H1 (cell line): Measurements from ENCODE around the gene ANAPC5. TPM values are rescaled to one million over a fixed set of nuclear protein-coding genes. Genes with fewer than 3 reads are reported as not detected.
A peak's percentile ranks its signal among the peaks of the same experiment; 100 is the strongest.

ENCODE experiments used
- CTCF ChIA-PET: fragments of 300-600 bp; sonication (Branson Sonifier 250); formaldehyde crosslinking; loops from one replicate; lab custom pipeline; 2021; ENCODE audit not compliant: partially characterized antibody; lab: Charles Lee
- POLR2A ChIA-PET: fragments of 300-600 bp; sonication (Branson Sonifier 250); formaldehyde crosslinking; loops from one replicate; lab custom pipeline; 2021; ENCODE audit warnings: inconsistent platforms; ENCODE audit not compliant: partially characterized antibody; lab: Charles Lee
- DNase-seq, 2 experiments: peaks; one replicate each; pipeline versions ENCODE4 v3.0.0 to v3.0.0-alpha.2; 2010 to 2022; ENCODE audit warnings: low spot score in 2 of 2, low read depth in 1 of 2, mixed read lengths in 1 of 2
- FAIRE-seq: peaks from 2 replicates; lab custom pipeline; 2011; peaks lifted over from hg19 to GRCh38; lab: Jason Lieb, UNC
- H2AFZ ChIP-seq: 2 replicates; pipeline ENCODE4 v1.8.1; 2012; ENCODE audit warnings: low read length, inconsistent platforms
- H2AK5ac ChIP-seq: 2 replicates; pipeline ENCODE4 v1.6.1; 2013; ENCODE audit warnings: low read depth, low read length
- H2BK120ac ChIP-seq: replicated peaks from 2 replicates; pipeline ENCODE3; 2013; ENCODE audit warnings: low read depth, low read length, inconsistent platforms
- H2BK12ac ChIP-seq: 2 replicates; pipeline ENCODE4 v1.6.1; 2013; ENCODE audit warnings: low read depth, low read length
- H2BK15ac ChIP-seq: 2 replicates; pipeline ENCODE4 v1.6.1; 2013; ENCODE audit warnings: low read length
- H2BK20ac ChIP-seq: 2 replicates; pipeline ENCODE4 v1.6.1; 2013; ENCODE audit warnings: low read length
- H2BK5ac ChIP-seq: 2 replicates; pipeline ENCODE4 v1.6.1; 2013; ENCODE audit warnings: low read depth, low read length
- H3K14ac ChIP-seq: 2 replicates; pipeline ENCODE4 v1.6.1; 2013; ENCODE audit warnings: inconsistent platforms; ENCODE audit not compliant: insufficient read length
- H3K18ac ChIP-seq: 2 replicates; pipeline ENCODE4 v1.6.1; 2013; ENCODE audit warnings: low read length; ENCODE audit errors: extremely low read depth
- H3K23ac ChIP-seq: 2 replicates; pipeline ENCODE4 v1.6.1; 2013; ENCODE audit warnings: inconsistent platforms; ENCODE audit not compliant: insufficient read length
- H3K23me2 ChIP-seq: 2 replicates; pipeline ENCODE4 v1.6.1; 2013; ENCODE audit warnings: low read depth, low read length
- H3K27ac ChIP-seq: 2 replicates; pipeline ENCODE4 v1.6.1; 2011; ENCODE audit warnings: low read depth, low read length, inconsistent platforms
- H3K27me3 ChIP-seq, 4 experiments: replicated peaks in 1 of 4; 1 replicate in 1 of 4; 2 replicates in 3 of 4; pipeline versions ENCODE4 v1.6.1 to v1.8.1; 2011 to 2013; ENCODE audit warnings: low read length in 3 of 4, mild to moderate bottlenecking in 3 of 4, inconsistent platforms in 2 of 4, mixed read lengths in 2 of 4, moderate library complexity in 1 of 4; ENCODE audit not compliant: control insufficient read depth in 3 of 4, insufficient read depth in 3 of 4; ENCODE audit errors: extremely low read depth in 1 of 4
- H3K36me3 ChIP-seq, 4 experiments: 2 replicates each; pipeline versions ENCODE4 v1.6.1 to v1.8.1; 2011 to 2013; ENCODE audit warnings: mild to moderate bottlenecking in 4 of 4, low read length in 3 of 4, moderate library complexity in 2 of 4, control low read depth in 1 of 4, inconsistent platforms in 1 of 4; ENCODE audit not compliant: insufficient read depth in 4 of 4, control insufficient read depth in 2 of 4
- H3K4ac ChIP-seq: replicated peaks from 2 replicates; pipeline ENCODE3; 2013; ENCODE audit warnings: low read length, low read depth, mixed read lengths, inconsistent platforms; ENCODE audit not compliant: insufficient read length
- H3K4me1 ChIP-seq, 4 experiments: replicated peaks in 1 of 4; 1 replicate in 1 of 4; 2 replicates in 3 of 4; pipeline versions ENCODE4 v1.6.1 to v1.8.1; 2011 to 2013; ENCODE audit warnings: low read length in 3 of 4, inconsistent platforms in 2 of 4, mixed read lengths in 1 of 4; ENCODE audit not compliant: insufficient read depth in 4 of 4, control insufficient read depth in 3 of 4
- H3K4me2 ChIP-seq, 2 experiments: 2 replicates each; pipeline versions ENCODE4 v1.6.1 to v1.8.1; 2011 to 2013; ENCODE audit warnings: low read depth in 2 of 2, low read length in 2 of 2, control low read depth in 1 of 2, inconsistent platforms in 1 of 2, mild to moderate bottlenecking in 1 of 2; ENCODE audit not compliant: insufficient read depth in 1 of 2
- H3K4me3 ChIP-seq, 4 experiments: fragments of 200-600, 300-600 bp in 1 of 4; sonication (generic), shearing (Covaris generic), sonication (Bioruptor Twin) in 1 of 4; 2 replicates each; pipeline versions ENCODE4 v1.5.1 to v1.8.1; 2011 to 2016; ENCODE audit warnings: low read length in 4 of 4, low read depth in 3 of 4, control low read depth in 2 of 4, inconsistent platforms in 2 of 4, mild to moderate bottlenecking in 2 of 4, mixed read lengths in 1 of 4, moderate library complexity in 1 of 4; ENCODE audit not compliant: insufficient read depth in 2 of 4; ENCODE audit errors: extremely low read depth in 1 of 4
- H3K56ac ChIP-seq: replicated peaks from 2 replicates; pipeline ENCODE3; 2013; ENCODE audit warnings: low read depth, mild to moderate bottlenecking, mixed read lengths, low read length, inconsistent platforms; ENCODE audit not compliant: insufficient read length
- H3K79me1 ChIP-seq: 2 replicates; pipeline ENCODE4 v1.6.1; 2013; ENCODE audit warnings: low read depth, low read length, control low read depth
- H3K79me2 ChIP-seq, 2 experiments: 2 replicates each; pipeline versions ENCODE4 v1.6.1 to v1.8.1; 2012 to 2013; ENCODE audit warnings: low read length in 2 of 2, mild to moderate bottlenecking in 2 of 2, inconsistent platforms in 1 of 2; ENCODE audit not compliant: insufficient read depth in 2 of 2, control insufficient read depth in 1 of 2
- H3K9ac ChIP-seq, 4 experiments: replicated peaks in 1 of 4; 1 replicate in 1 of 4; 2 replicates in 3 of 4; pipeline versions ENCODE4 v1.6.1 to v1.8.1; 2011 to 2013; ENCODE audit warnings: low read depth in 3 of 4, low read length in 3 of 4, control low read depth in 2 of 4, mild to moderate bottlenecking in 2 of 4, moderate library complexity in 2 of 4, inconsistent platforms in 1 of 4; ENCODE audit errors: extremely low read depth in 1 of 4
- H3K9me3 ChIP-seq, 2 experiments: 2 replicates each; pipeline versions ENCODE4 v1.6.1 to v1.8.1; 2012 to 2013; ENCODE audit warnings: mild to moderate bottlenecking in 2 of 2, moderate library complexity in 2 of 2, control low read depth in 1 of 2, inconsistent platforms in 1 of 2, low read depth in 1 of 2, low read length in 1 of 2, mixed read lengths in 1 of 2; ENCODE audit not compliant: insufficient read depth in 2 of 2
- H4K20me1 ChIP-seq, 2 experiments: replicated peaks in 1 of 2; 2 replicates each; pipeline versions ENCODE3 to v1.8.1; 2011 to 2013; ENCODE audit warnings: inconsistent platforms in 2 of 2, low read length in 2 of 2, mild to moderate bottlenecking in 1 of 2; ENCODE audit not compliant: insufficient read depth in 2 of 2, control insufficient read depth in 1 of 2
- H4K5ac ChIP-seq: 2 replicates; pipeline ENCODE4 v1.6.1; 2013; ENCODE audit warnings: low read length, low read depth, mixed read lengths, inconsistent platforms; ENCODE audit not compliant: insufficient read length
- H4K8ac ChIP-seq: 2 replicates; pipeline ENCODE4 v1.8.0; 2013; ENCODE audit warnings: mild to moderate bottlenecking, moderate library complexity, low read length, inconsistent platforms; ENCODE audit not compliant: insufficient read depth; ENCODE audit errors: extremely low read depth
- H4K91ac ChIP-seq: replicated peaks from 2 replicates; pipeline ENCODE3; 2013; ENCODE audit warnings: low read length, mixed read lengths, inconsistent platforms; ENCODE audit not compliant: insufficient read length
- BACH1 ChIP-seq: IDR thresholded peaks from 2 replicates; pipeline ENCODE4 v1.6.1; 2012; ENCODE audit warnings: low read length, improper control_type of control experiment
- GABPA ChIP-seq: IDR thresholded peaks from 2 replicates; pipeline ENCODE4 v1.6.1; 2011; ENCODE audit warnings: mild to moderate bottlenecking, low read length, moderate library complexity, borderline replicate concordance; ENCODE audit not compliant: insufficient read depth
- KDM1A ChIP-seq: fragments of 200-600, 300-600 bp; sonication (generic); IDR thresholded peaks from 2 replicates; pipeline ENCODE4 v1.7.1; 2016; ENCODE audit warnings: mild to moderate bottlenecking, low read length, borderline replicate concordance
- SIN3A ChIP-seq, 2 experiments: IDR thresholded peaks in 1 of 2; conservative IDR thresholded peaks in 1 of 2; 2 replicates each; pipeline ENCODE4 v1.6.1; 2011 to 2012; ENCODE audit warnings: low read length in 2 of 2, improper control_type of control experiment in 1 of 2, low read depth in 1 of 2, mild to moderate bottlenecking in 1 of 2
- TAF1 ChIP-seq: IDR thresholded peaks from 2 replicates; pipeline ENCODE4 v1.6.1; 2011; ENCODE audit warnings: mild to moderate bottlenecking, low read depth, low read length
- WGBS, 2 experiments: shearing (Covaris generic) in 1 of 2; methylation state at CpG; one replicate each; pipeline versions ENCODE4 v1.1.6 to v1.1.7; 2013 to 2015; ENCODE audit warnings: low lambda C conversion rate in 2 of 2, mixed read lengths in 2 of 2, inconsistent platforms in 1 of 2, low coverage in 1 of 2, missing lambda C conversion rate in 1 of 2; ENCODE audit not compliant: insufficient replicate concordance in 2 of 2, insufficient coverage in 1 of 2, insufficient read length in 1 of 2; ENCODE audit errors: extremely low coverage in 1 of 2, missing lambda C conversion rate in 1 of 2; 5-methylcytosine and 5-hydroxymethylcytosine counted together
- polyA plus RNA-seq, 7 experiments: library from polyadenylated mRNA; depleted of rRNA in 3 of 7; stranded (reverse) in 5 of 7; unstranded in 2 of 7; fragments of >200 nt in 5 of 7; fragments of 200-250 nt in 2 of 7; gene quantifications; 1 replicate in 5 of 7; 2 replicates in 1 of 7; 4 replicates in 1 of 7; pipeline versions ENCODE4 v1.2.1 to v1.2.3, GENCODE V29; 2011 to 2013; ENCODE audit warnings: missing spikeins in 2 of 7, mixed read lengths in 2 of 7
- total RNA-seq: library from RNA; stranded (reverse); fragmentation: NEBNext Ultra II Directional; extraction: Animal tissue kit (Norgen Biotek cat#: 25700); gene quantifications from 2 replicates; pipeline ENCODE4 v1.2.1, GENCODE V29; 2021
- TF ChIP-seq, protein P1 (sequence below): IDR thresholded peaks from 2 replicates; pipeline ENCODE4 v1.6.1; 2011; ENCODE audit warnings: low read length, improper control_type of control experiment

ANAPC5 gene
- total and polyA plus RNA-seq, 2 of the 8 experiments (the other 6 are each of a cell fraction or from before 2014, with no cell fraction given): 103 to 127 TPM

- peak overlapping the region; percentile 40; the same call in 1 of the 2 replicates for H2BK5ac ChIP-seq
- H3K27ac ChIP-seq: peak overlapping the region; percentile 74; the same call in 1 of the 2 replicates
- no peak overlapping the region for H3K14ac ChIP-seq
- H3K9ac ChIP-seq: peak overlapping the region in 3 of 4 experiments; percentile 52 to 73 (median 65); a peak in 6 of 7 replicates
- ChIA-PET POLR2A (interaction anchor here (0.6 to 2.4 kb wide), 4 partner anchors 10 to 1433 kb away, joined by 3 to 10 read pairs (median 4); partner anchors contain the start of gene RNF34), CTCF (no interaction called here)
- peaks cover 0 to 15% of the 10 kb centered on the region in 2 experiments; a peak in 2 of 4 replicates for H3K79me2 ChIP-seq
- H2BK120ac ChIP-seq: no peak overlapping the region
- H3K23ac ChIP-seq: no peak overlapping the region
- peaks cover 2 to 5% of the 10 kb centered on the region in 2 experiments for H4K20me1 ChIP-seq
- DNase-seq (no peak), FAIRE-seq (no peak)
- H2BK20ac ChIP-seq: no peak overlapping the region
- H3K4me1 ChIP-seq: peaks cover 0 to 6% (median 1%) of the 10 kb centered on the region in 4 experiments; a peak in 2 of 7 replicates
- H4K5ac ChIP-seq: peak overlapping the region; percentile 24
- peak overlapping the region; percentile 34 for H4K91ac ChIP-seq
- no peaks in the 10 kb centered on the region for H3K36me3 ChIP-seq
- no peak overlapping the region for H3K56ac ChIP-seq
- peak overlapping the region; percentile 85 to 89 for H3K4me2 ChIP-seq
- H4K8ac ChIP-seq: peak overlapping the region; percentile 85; the same call in 1 of the 2 replicates
- peaks cover 10% of the 10 kb centered on the region for H3K23me2 ChIP-seq
- H3K4ac ChIP-seq: no peak overlapping the region
- whole genome bisulfite sequencing, 2 experiments: 5% methylated on average over 11 of the region's 21 CpGs; no CpG with 5 or more reads in 1 of the 2 experiments
- H2AFZ ChIP-seq: peak overlapping the region; percentile 17; the same call in 1 of the 2 replicates
- TF ChIP-seq, protein P1, sequence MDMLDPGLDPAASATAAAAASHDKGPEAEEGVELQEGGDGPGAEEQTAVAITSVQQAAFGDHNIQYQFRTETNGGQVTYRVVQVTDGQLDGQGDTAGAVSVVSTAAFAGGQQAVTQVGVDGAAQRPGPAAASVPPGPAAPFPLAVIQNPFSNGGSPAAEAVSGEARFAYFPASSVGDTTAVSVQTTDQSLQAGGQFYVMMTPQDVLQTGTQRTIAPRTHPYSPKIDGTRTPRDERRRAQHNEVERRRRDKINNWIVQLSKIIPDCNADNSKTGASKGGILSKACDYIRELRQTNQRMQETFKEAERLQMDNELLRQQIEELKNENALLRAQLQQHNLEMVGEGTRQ: no peak
- TF ChIP-seq TAF1: 0 out of 2 replicates have a peak, but pooled peaks have one; percentile 23
- TF ChIP-seq GABPA: no peak
- TF ChIP-seq BACH1: no peak
- TF ChIP-seq KDM1A: no peak
- TF ChIP-seq SIN3A (conservative IDR thresholded peaks at IDR 0.05 in 1 of 2, IDR thresholded peaks at IDR 0.05 in 1 of 2; ENCODE audit: low read depth in 1 of 2, low read length in 2 of 2): 0 out of 4 replicates have a peak, but pooled peaks have one; percentile 4 to 29
- peak overlapping the region; percentile 59 to 81 (median 73) for H3K4me3 ChIP-seq
- H2BK15ac ChIP-seq: 0 out of 2 replicates have a peak overlapping the region, but pooled peaks have one; percentile 2
- no peak overlapping the region for H2AK5ac ChIP-seq
- no peaks in the 10 kb centered on the region for H3K27me3 ChIP-seq
- no peaks in the 10 kb centered on the region for H3K9me3 ChIP-seq
- peaks cover 10% of the 10 kb centered on the region; the same call in 1 of the 2 replicates for H3K79me1 ChIP-seq
- H3K18ac ChIP-seq: peak overlapping the region; percentile 93; the same call in 1 of the 2 replicates
- peak overlapping the region; percentile 18; the same call in 1 of the 2 replicates for H2BK12ac ChIP-seq
Measured at GRCh38 chr12:121297435-121297991, 54.7 kb downstream of the ANAPC5 start.
